Heart right ventricle (tissue), 16 donors: Measurements from ENCODE around the gene FAM20C. TPM values are rescaled to one million over a fixed set of nuclear protein-coding genes. Genes with fewer than 3 reads are reported as not detected.

Source experiments
- ATAC-seq, 8 donors: fragments of 200-7000 bp; cut with Tn5 transposase; one replicate each; pipeline ENCODE4 v1.9.1; 2020; ENCODE audit warnings: mild to moderate bottlenecking in 8 of 8, moderate library complexity in 8 of 8, moderate number of reproducible peaks in 1 of 8
- DNase-seq, 2 donors: peaks; one replicate each; pipeline ENCODE4 v3.0.0-alpha.2; 2020
- H3K27ac ChIP-seq, 10 donors: fragments of 200-600 bp; sonication (generic) in 2 of 10; one replicate each; pipeline versions ENCODE4 v1.5.0 to v1.8.0; 2020 to 2022; ENCODE audit warnings: mild to moderate bottlenecking in 3 of 10
- H3K27me3 ChIP-seq, 7 donors: fragments of 200-600 bp; one replicate each; pipeline ENCODE4 v1.8.0; 2021 to 2022; ENCODE audit warnings: mild to moderate bottlenecking in 2 of 7
- H3K36me3 ChIP-seq, 9 donors: fragments of 200-600 bp; sonication (generic) in 1 of 9; one replicate each; pipeline versions ENCODE4 v1.5.0 to v1.8.0; 2020 to 2022; ENCODE audit warnings: mild to moderate bottlenecking in 2 of 9
- H3K4me1 ChIP-seq, 9 donors: fragments of 200-600 bp; sonication (generic) in 1 of 9; one replicate each; pipeline versions ENCODE4 v1.5.0 to v1.8.0; 2020 to 2022; ENCODE audit warnings: mild to moderate bottlenecking in 4 of 9
- H3K4me3 ChIP-seq, 10 donors: fragments of 200-600 bp; sonication (generic) in 2 of 10; one replicate each; pipeline versions ENCODE4 v1.5.0 to v1.8.0; 2020 to 2022; ENCODE audit warnings: mild to moderate bottlenecking in 7 of 10, moderate library complexity in 2 of 10
- H3K9me3 ChIP-seq, 11 donors: fragments of 200-600 bp in 10 of 11; sonication (generic) in 2 of 11; one replicate each; pipeline versions ENCODE4 v1.5.0 to v1.8.0; 2013 to 2022; ENCODE audit warnings: mild to moderate bottlenecking in 2 of 11, control low read depth in 1 of 11, moderate library complexity in 1 of 11
- CTCF ChIP-seq, 9 donors: fragments of 200-600 bp; sonication (generic) in 2 of 9; IDR thresholded peaks; one replicate each; pipeline versions ENCODE4 v1.5.0 to v1.8.0; 2021 to 2022; ENCODE audit warnings: antibody characterized with exemption in 9 of 9, mild to moderate bottlenecking in 5 of 9, moderate library complexity in 1 of 9
- WGBS, 2 donors: extraction: QIAGEN DNeasy Blood & Tissue Kit; methylation state at CpG; one replicate each; pipeline ENCODE4 v1.1.7; 2013; ENCODE audit warnings: inconsistent platforms in 1 of 2; 5-methylcytosine and 5-hydroxymethylcytosine counted together
- intact Hi-C, 10 donors: fragments of 100-400 bp; cut with DNase I; formaldehyde crosslinking; loops; one replicate each; pipeline versions ENCODE4 v1.11.1 to v1.14.2; 2022
- polyA plus RNA-seq, 2 donors: library from polyadenylated mRNA; stranded (reverse); fragments of 200-250 nt; gene quantifications; one replicate each; pipeline ENCODE4 v1.2.3, GENCODE V29; 2013
- total RNA-seq, 10 donors: library from RNA; stranded (reverse); fragmentation: NEBNext Ultra II Directional in 3 of 10; extraction: Animal tissue kit (Norgen Biotek cat#: 25700) in 3 of 10; gene quantifications; one replicate each; pipeline versions ENCODE4 v1.2.1 to v1.2.4, GENCODE V29; 2021 to 2023
- donor health status: Arrhythmogenic right ventricular cardiomyopathy.
- donor health status: ischemic (EF 13 %, LVEDD 7.1; RV severe dilation, severe dysfunction).
- donor health status: healthy with polysubstance abuse.
- donor health status: DM: no; HTN: yes; CAD: no.
- donor health status: DM: no; HTN: no; CAD: no.
- donor health status: ischemic (EF 25% LVEDD 6.9; RV normal size, moderate dysfunction).
- donor health status: ischemic (EF 25% LVEDD 5.7; RV mildly dilated, moderate dysfunction).
- donor health status: healthy.
- donor health status: DM: yes; HTN: yes; CAD: no.
- donor health status: Ischemic cardiomyopathy.
- donor health status: ischemic (EF 35%, LVEDD 5.7; RV mildly dilated, moderate dysfunction).
- donor health status: nonischemic (EF 11% LVEDD 7.7; RV severe dilation, severe dysfunction).
- donor health status: DM: yes; HTN: yes; CAD: no.
- donor health status: PGD.
- donor health status: ischemic (EF 29% LVEDD 5.4; RV normal size, mild dysfunction).
- donor health status: nonischemic (EF 23%, LVEDD 6.1; RV moderate dilation, normal function).

FAM20C gene
- total and polyA plus RNA-seq, 12 donors = 12.4 to 59.8 (median 19.2) TPM

DNA sequence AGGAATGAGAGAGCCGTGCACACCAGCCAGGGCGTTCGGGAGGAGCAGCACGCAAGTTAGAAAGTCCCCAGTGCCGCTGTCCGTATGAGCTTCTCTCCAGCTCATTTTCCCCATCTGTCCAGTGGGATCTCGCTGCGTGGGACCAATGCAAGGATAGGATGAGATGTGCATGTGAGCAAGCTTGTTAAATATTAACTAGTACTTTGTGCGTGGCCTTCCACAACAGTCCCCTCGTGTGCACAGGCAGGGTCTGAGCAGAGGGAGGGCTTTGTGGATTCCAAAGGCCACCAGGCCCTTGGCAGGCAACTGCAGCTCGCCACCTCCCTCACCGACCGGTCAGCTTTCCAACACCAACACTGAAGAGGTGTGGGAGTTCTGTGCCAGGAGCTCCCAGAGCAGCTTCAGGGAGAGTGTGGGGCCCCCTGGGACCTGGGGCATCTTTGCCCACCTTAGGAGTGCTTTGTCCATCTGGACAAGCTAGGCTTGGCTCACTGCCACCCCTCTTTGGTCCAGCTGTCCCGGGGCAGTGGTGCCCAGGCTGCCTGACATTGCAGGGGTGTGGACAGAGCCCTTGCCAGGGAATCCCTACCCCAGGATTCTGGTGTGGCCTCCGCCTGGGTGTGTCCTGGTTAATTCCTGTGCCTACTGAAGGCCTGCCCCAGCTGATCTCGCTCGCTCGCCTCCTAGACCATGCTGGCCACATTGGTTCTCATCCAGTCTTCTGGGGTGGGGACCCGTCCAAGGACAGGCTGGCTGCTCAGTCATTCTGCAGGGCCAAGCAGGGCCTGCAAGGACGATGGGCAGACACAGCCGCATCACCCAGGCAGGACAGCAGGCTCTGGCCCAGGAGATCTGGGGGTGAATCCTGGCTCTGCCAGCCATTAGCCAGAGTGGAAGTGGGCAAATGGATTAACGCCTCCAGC lies 5.3 kb downstream of the FAM20C start:
- no peak overlapping the region for H3K4me3 ChIP-seq
- no peak for TF ChIP-seq CTCF (IDR thresholded peaks at IDR 0.05)
- ATAC-seq = no peak
- H3K36me3 ChIP-seq = peaks cover 4 to 75% (median 32%) of the 10 kb centered on the region in 9 donors
- no peak overlapping the region for H3K27ac ChIP-seq
- 89 to 90% methylated on average over 22 of the region's 22 CpGs for WGBS, 2 donors
- peaks cover 0 to 9% (median 0%) of the 10 kb centered on the region in 7 donors for H3K27me3 ChIP-seq
- peaks cover 15 to 49% (median 32%) of the 10 kb centered on the region in 9 donors for H3K4me1 ChIP-seq
- no peaks in the 10 kb centered on the region for H3K9me3 ChIP-seq
- intact Hi-C loops = no loop called here
- peak in 1 of 2 donors; percentile 1 for DNase-seq

DNA sequence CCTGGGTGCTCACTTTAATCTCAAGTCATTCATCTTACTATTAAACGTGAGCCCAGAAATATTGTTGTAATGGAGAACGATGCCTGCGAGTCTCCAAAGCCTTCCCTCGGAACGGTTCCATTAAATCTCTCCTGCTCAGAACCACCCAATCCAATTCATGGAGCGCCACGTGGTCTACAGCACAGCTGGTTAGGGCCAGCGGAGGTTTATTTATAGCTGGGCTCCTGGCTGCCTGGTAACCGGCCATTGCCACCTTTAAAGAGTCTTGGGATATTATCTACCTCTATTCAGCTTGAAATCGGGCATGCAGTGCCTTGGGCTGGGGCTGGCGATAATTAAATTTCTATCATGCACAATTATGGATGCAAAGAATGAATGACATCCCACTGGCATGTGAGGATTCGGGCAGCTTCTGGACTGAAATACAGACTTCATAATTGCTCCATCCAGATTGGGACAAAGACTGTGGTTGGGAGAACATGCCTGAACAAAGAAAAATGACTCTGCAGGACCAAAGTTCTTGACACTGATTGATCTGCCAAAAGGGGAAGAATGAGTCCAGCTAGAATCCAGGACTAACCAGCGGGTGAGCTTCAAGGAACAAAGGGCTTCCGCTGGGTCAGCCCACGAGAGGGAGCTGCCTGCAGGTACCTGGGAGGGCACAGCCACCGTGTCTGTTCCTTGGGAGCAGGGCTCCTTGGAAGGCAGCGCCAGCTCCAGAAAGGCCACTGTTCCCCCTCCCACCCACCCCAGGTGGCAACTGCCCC lies 7.3 kb downstream of the FAM20C start:
- Histone ChIP-seq H3K27me3 (no peaks in the 10 kb centered on the region), H3K27ac (no peak overlapping the region), H3K36me3 (peaks cover 4 to 91% (median 32%) of the 10 kb centered on the region in 9 donors), H3K9me3 (no peaks in the 10 kb centered on the region), H3K4me3 (no peak overlapping the region), H3K4me1 (peaks cover 12 to 38% (median 20%) of the 10 kb centered on the region in 9 donors)
- intact Hi-C loops = no loop called here
- DNase-seq = no peak
- WGBS, 2 donors = 66 to 69% methylated on average over 17 of the region's 17 CpGs
- peak in 6 of 8 donors; percentile 51 to 72 (median 56) for ATAC-seq
- TF ChIP-seq CTCF (IDR thresholded peaks at IDR 0.05) = no peak

GRCh38 chr7:200290-200689 lies 7.9 kb downstream of the FAM20C start:
- H3K27me3 ChIP-seq = no peaks in the 10 kb centered on the region
- peaks cover 6 to 31% (median 14%) of the 10 kb centered on the region in 9 donors for H3K4me1 ChIP-seq
- no peak overlapping the region for H3K4me3 ChIP-seq
- 93 to 95% methylated on average over 11 of the region's 11 CpGs for WGBS, 2 donors
- no peaks in the 10 kb centered on the region for H3K9me3 ChIP-seq
- intact Hi-C loops = no loop called here
- H3K36me3 ChIP-seq = peaks cover 4 to 94% (median 31%) of the 10 kb centered on the region in 9 donors
- no peak for ATAC-seq
- no peak for DNase-seq
- no peak overlapping the region for H3K27ac ChIP-seq
- no peak for TF ChIP-seq CTCF (IDR thresholded peaks at IDR 0.05)

GRCh38 chr7:200704-201103 lies 8.3 kb downstream of the FAM20C start:
- Histone ChIP-seq H3K27me3 (no peaks in the 10 kb centered on the region), H3K4me3 (no peak overlapping the region), H3K36me3 (peaks cover 4 to 94% (median 27%) of the 10 kb centered on the region in 9 donors), H3K4me1 (peaks cover 3 to 27% (median 10%) of the 10 kb centered on the region in 9 donors), H3K9me3 (no peaks in the 10 kb centered on the region), H3K27ac (no peak overlapping the region)
- WGBS, 2 donors = 94 to 96% methylated on average over 10 of the region's 10 CpGs
- intact Hi-C loops = no loop called here
- TF ChIP-seq CTCF (IDR thresholded peaks at IDR 0.05) = no peak
- DNase-seq (no peak), ATAC-seq (no peak)
